GM12878 (cell line): Measurements from ENCODE around the gene RYR2. TPM values are rescaled to one million over a fixed set of nuclear protein-coding genes. Genes with fewer than 3 reads are reported as not detected.

Experiments
- ATAC-seq: fragments of 200-7000 bp; cut with Tn5 transposase; 3 replicates; pipeline ENCODE4 v1.9.1; 2020; ENCODE audit warnings: mild to moderate bottlenecking, moderate library complexity
- BruUV-seq: library from RNA; stranded (reverse); fragments of 400-500 nt; replicated peaks from 2 replicates; lab custom pipeline; 2021; lab: Mats Ljungman, UMichigan
- CTCF ChIA-PET: fragments of 300-600 bp; sonication (Branson Sonifier 250); formaldehyde crosslinking; extraction: SDS; loops from one replicate; lab custom pipeline; 2021; ENCODE audit warnings: inconsistent platforms; lab: Yijun Ruan, JAX
- POLR2A ChIA-PET: fragments of 350-600 bp; formaldehyde crosslinking; extraction: SDS; loops from one replicate; lab custom pipeline; 2021; ENCODE audit warnings: inconsistent platforms; lab: Charles Lee
- RAD21 ChIA-PET: fragments of 300-600 bp; sonication (Branson Sonifier 250); formaldehyde crosslinking; loops from one replicate; lab custom pipeline; 2023; ENCODE audit warnings: antibody characterized with exemption; ENCODE audit not compliant: unreplicated experiment; lab: Charles Lee
- SMC1A ChIA-PET: fragments of 300-600 bp; sonication (Branson Sonifier 250); formaldehyde crosslinking; loops from one replicate; lab custom pipeline; 2023; ENCODE audit not compliant: unreplicated experiment, uncharacterized antibody; lab: Charles Lee
- DNase-seq: peaks from one replicate; pipeline ENCODE4 v3.0.0-alpha.2; 2011; ENCODE audit warnings: low read depth, low spot score
- FAIRE-seq: peaks from 3 replicates; lab custom pipeline; 2011; peaks lifted over from hg19 to GRCh38; lab: Jason Lieb, UNC
- H2AFZ ChIP-seq: 2 replicates; pipeline ENCODE4 v1.6.0; 2011; ENCODE audit warnings: low read depth, low read length, control low read depth; ENCODE audit not compliant: control insufficient read depth
- H3K27ac ChIP-seq: 2 replicates; pipeline ENCODE4 v1.5.1; 2011; ENCODE audit warnings: control low read depth; ENCODE audit not compliant: control insufficient read depth, insufficient read depth
- H3K27me3 ChIP-seq, 2 experiments: replicated peaks in 1 of 2; 2 replicates each; pipeline versions ENCODE4 v1.6.0 to v1.6.1; 2011; ENCODE audit warnings: low read length in 1 of 2; ENCODE audit not compliant: control insufficient read depth in 2 of 2, insufficient read depth in 2 of 2
- H3K36me3 ChIP-seq, 2 experiments: 2 replicates each; pipeline ENCODE4 v1.5.1; 2011; ENCODE audit warnings: low read length in 1 of 2; ENCODE audit not compliant: control insufficient read depth in 2 of 2, insufficient read depth in 2 of 2
- H3K4me1 ChIP-seq: 2 replicates; pipeline ENCODE4 v1.6.1; 2011; ENCODE audit warnings: mild to moderate bottlenecking, low read length, moderate library complexity, mixed read lengths; ENCODE audit not compliant: control insufficient read depth, insufficient read depth
- H3K4me2 ChIP-seq: 2 replicates; pipeline ENCODE4 v1.6.0; 2011; ENCODE audit warnings: control low read depth; ENCODE audit not compliant: control insufficient read depth, insufficient read depth
- H3K4me3 ChIP-seq: fragments of 200-600 bp; sonication (generic); 2 replicates; pipeline ENCODE4 v1.5.1; 2016
- H3K79me2 ChIP-seq: 2 replicates; pipeline ENCODE4 v1.6.0; 2011; ENCODE audit warnings: low read length; ENCODE audit not compliant: control insufficient read depth, insufficient read depth
- H3K9ac ChIP-seq: 2 replicates; pipeline ENCODE4 v1.8.0; 2011; ENCODE audit warnings: low read length, control low read depth, mixed read lengths; ENCODE audit not compliant: control insufficient read depth, insufficient read depth
- H3K9me3 ChIP-seq: replicated peaks from 3 replicates; pipeline ENCODE4 v1.5.1; 2011; ENCODE audit warnings: mild to moderate bottlenecking, low read length; ENCODE audit not compliant: control insufficient read depth, insufficient read depth
- H4K20me1 ChIP-seq: 2 replicates; pipeline ENCODE4 v1.6.0; 2011; ENCODE audit not compliant: control insufficient read depth, insufficient read depth
- ATF2 ChIP-seq: IDR thresholded peaks from 2 replicates; pipeline ENCODE4 v1.6.1; 2012; ENCODE audit warnings: low read length, inconsistent platforms
- ATF7 ChIP-seq: fragments of 450-650 bp; IDR thresholded peaks from 2 replicates; pipeline ENCODE4 v1.6.1; 2016; ENCODE audit warnings: low read depth, mild to moderate bottlenecking
- CTCF ChIP-seq, 3 experiments: IDR thresholded peaks in 2 of 3; conservative IDR thresholded peaks in 1 of 3; 2 replicates each; pipeline ENCODE4 v1.5.1; 2011; ENCODE audit warnings: low read depth in 3 of 3, low read length in 3 of 3, mild to moderate bottlenecking in 3 of 3, control low read depth in 2 of 3, moderate library complexity in 2 of 3, inconsistent platforms in 1 of 3, mixed read lengths in 1 of 3; ENCODE audit not compliant: control insufficient read depth in 2 of 3, insufficient read depth in 1 of 3; ENCODE audit errors: extremely low read depth in 1 of 3
- IRF4 ChIP-seq: IDR thresholded peaks from 2 replicates; pipeline ENCODE4 v1.6.1; 2011; ENCODE audit warnings: low read depth, low read length
- NR2F1 ChIP-seq: fragments of 450-650 bp; conservative IDR thresholded peaks from 2 replicates; pipeline ENCODE4 v1.6.1; 2017; ENCODE audit warnings: mild to moderate bottlenecking
- WGBS: methylation state at CpG from one replicate; pipeline ENCODE4 v1.1.6; 2016; ENCODE audit warnings: low lambda C conversion rate; ENCODE audit not compliant: insufficient replicate concordance, insufficient coverage; ENCODE audit errors: missing lambda C conversion rate; 5-methylcytosine and 5-hydroxymethylcytosine counted together
- in situ Hi-C: fragments of 300-500 bp; cut with MboI; formaldehyde crosslinking; loops from 9 replicates; pipeline ENCODE4 v1.14.3; 2018; ENCODE audit warnings: mixed read lengths
- intact Hi-C: fragments of 100-400 bp; cut with micrococcal nuclease; formaldehyde crosslinking; loops from one replicate; pipeline ENCODE4 v1.14.2; 2022; ENCODE audit not compliant: unreplicated experiment
- polyA plus RNA-seq, 11 experiments: library from polyadenylated mRNA; depleted of rRNA in 4 of 11; unstranded in 6 of 11; stranded (reverse) in 5 of 11; fragments of >200 nt; fragmentation: Nextera tagmentation in 4 of 11; fragmentation: Illumina TruSeq in 1 of 11; extraction: Ambion mirVana in 4 of 11; extraction: Trizol in 1 of 11; gene quantifications; 1 replicate in 1 of 11; 2 replicates in 10 of 11; pipeline versions ENCODE4 v1.2.1 to v1.2.3, GENCODE V29; 2011 to 2016; ENCODE audit warnings: inconsistent platforms in 2 of 11, missing spikeins in 2 of 11, low read depth in 1 of 11
- total RNA-seq, 4 experiments: library from RNA; depleted of rRNA in 3 of 4; stranded (reverse); fragments of >200 nt in 3 of 4; fragmentation: Illumina TruSeq in 1 of 4; extraction: Trizol in 1 of 4; gene quantifications; 2 replicates each; pipeline versions ENCODE4 v1.2.1 to v1.2.3, GENCODE V29; 2013 to 2021
- TF ChIP-seq, protein P1 (sequence below): fragments of 450-650 bp; conservative IDR thresholded peaks from 2 replicates; pipeline ENCODE4 v1.6.1; 2017; ENCODE audit warnings: mild to moderate bottlenecking, moderate library complexity
- TF ChIP-seq, protein P2 (sequence below): fragments of 450-650 bp; IDR thresholded peaks from 2 replicates; pipeline ENCODE4 v1.6.1; 2018; ENCODE audit warnings: borderline replicate concordance, mild to moderate bottlenecking; ENCODE audit not compliant: partially characterized antibody

Gene RYR2
- total and polyA plus RNA-seq, 10 of the 15 experiments (the other 5 are each of a cell fraction or from before 2014, with no cell fraction given), result 0.01 to 0.04 TPM; not detected in 8

DNA sequence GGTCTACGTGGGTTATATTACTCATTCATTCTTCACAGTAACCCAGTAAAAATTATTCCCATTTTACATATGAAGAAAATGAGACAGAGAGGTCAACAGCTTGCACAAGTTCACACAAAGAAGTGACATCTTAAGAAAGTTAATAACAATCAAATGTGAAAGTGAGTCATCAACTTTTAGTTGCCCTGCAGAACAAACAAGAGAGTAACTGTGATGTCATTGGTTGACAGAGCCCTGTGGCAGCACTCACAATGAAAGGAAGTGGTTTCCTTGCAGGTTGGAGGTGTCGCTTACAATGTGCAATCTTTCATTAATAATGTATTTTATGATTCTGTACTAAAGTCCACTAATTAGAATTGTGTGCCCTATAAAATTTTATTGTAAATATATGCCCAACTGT, 369.6 kb downstream of the RYR2 start:
- FAIRE-seq (no peak), ATAC-seq (peak; percentile 80), DNase-seq (no peak)
- intact Hi-C loops, result no loop called here
- Histone ChIP-seq H3K9ac (no peak overlapping the region), H3K4me3 (no peak overlapping the region), H3K4me1 (no peaks in the 10 kb centered on the region), H3K4me2 (no peak overlapping the region), H4K20me1 (no peaks in the 10 kb centered on the region), H3K27ac (no peak overlapping the region), H3K79me2 (no peaks in the 10 kb centered on the region), H3K9me3 (no peaks in the 10 kb centered on the region), H3K36me3 (no peaks in the 10 kb centered on the region), H2AFZ (no peak overlapping the region), H3K27me3 (no peaks in the 10 kb centered on the region)
- CTCF ChIA-PET, result interaction anchor here (0.7 to 1.3 kb wide), 2 partner anchors 12 to 25 kb away, joined by 3 read pairs; no protein-coding TSS in a partner anchor
- 0% methylated on average over 2 of the region's 2 CpGs for WGBS
- no TSS peak for BruUV-seq
- POLR2A ChIA-PET, result no interaction called here
- in situ Hi-C loops, result no loop called here
- TF ChIP-seq NR2F1 (0 out of 2 replicates have a peak, but pooled peaks have one; percentile 33), ATF7 (peak; percentile 68), CTCF (IDR thresholded peaks at IDR 0.05 in 2 of 3, conservative IDR thresholded peaks at IDR 0.05 in 1 of 3; ENCODE audit: control insufficient read depth in 2 of 3, extremely low read depth in 1 of 3, insufficient read depth in 1 of 3, low read depth in 3 of 3, low read length in 3 of 3) (no peak)
- SMC1A ChIA-PET, result no interaction called here
- RAD21 ChIA-PET, result no interaction called here

- 38% methylated on average over 10 of the region's 10 CpGs for WGBS
- no peaks in the 10 kb centered on the region for H3K9me3 ChIP-seq
- no peak overlapping the region for H3K9ac ChIP-seq
- no peak overlapping the region for H3K4me2 ChIP-seq
- POLR2A ChIA-PET, result no interaction called here
- RAD21 ChIA-PET, result no interaction called here
- H3K4me3 ChIP-seq, result no peak overlapping the region
- no peaks in the 10 kb centered on the region for H3K27me3 ChIP-seq
- no peaks in the 10 kb centered on the region for H3K36me3 ChIP-seq
- DNase-seq, result no peak
- no peak overlapping the region for H3K27ac ChIP-seq
- ATAC-seq, result no peak
- intact Hi-C loops, result no loop called here
- SMC1A ChIA-PET, result no interaction called here
- no peak overlapping the region for H2AFZ ChIP-seq
- no peaks in the 10 kb centered on the region for H4K20me1 ChIP-seq
- CTCF ChIA-PET, result no interaction called here
- no TSS peak for BruUV-seq
- FAIRE-seq, result no peak
- no peaks in the 10 kb centered on the region for H3K79me2 ChIP-seq
- in situ Hi-C loops, result no loop called here
- H3K4me1 ChIP-seq, result no peaks in the 10 kb centered on the region
- TF ChIP-seq, protein P1, sequence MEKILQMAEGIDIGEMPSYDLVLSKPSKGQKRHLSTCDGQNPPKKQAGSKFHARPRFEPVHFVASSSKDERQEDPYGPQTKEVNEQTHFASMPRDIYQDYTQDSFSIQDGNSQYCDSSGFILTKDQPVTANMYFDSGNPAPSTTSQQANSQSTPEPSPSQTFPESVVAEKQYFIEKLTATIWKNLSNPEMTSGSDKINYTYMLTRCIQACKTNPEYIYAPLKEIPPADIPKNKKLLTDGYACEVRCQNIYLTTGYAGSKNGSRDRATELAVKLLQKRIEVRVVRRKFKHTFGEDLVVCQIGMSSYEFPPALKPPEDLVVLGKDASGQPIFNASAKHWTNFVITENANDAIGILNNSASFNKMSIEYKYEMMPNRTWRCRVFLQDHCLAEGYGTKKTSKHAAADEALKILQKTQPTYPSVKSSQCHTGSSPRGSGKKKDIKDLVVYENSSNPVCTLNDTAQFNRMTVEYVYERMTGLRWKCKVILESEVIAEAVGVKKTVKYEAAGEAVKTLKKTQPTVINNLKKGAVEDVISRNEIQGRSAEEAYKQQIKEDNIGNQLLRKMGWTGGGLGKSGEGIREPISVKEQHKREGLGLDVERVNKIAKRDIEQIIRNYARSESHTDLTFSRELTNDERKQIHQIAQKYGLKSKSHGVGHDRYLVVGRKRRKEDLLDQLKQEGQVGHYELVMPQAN, result no peak
- no peak for TF ChIP-seq ATF2
- no peak for TF ChIP-seq IRF4
- TF ChIP-seq, protein P2, sequence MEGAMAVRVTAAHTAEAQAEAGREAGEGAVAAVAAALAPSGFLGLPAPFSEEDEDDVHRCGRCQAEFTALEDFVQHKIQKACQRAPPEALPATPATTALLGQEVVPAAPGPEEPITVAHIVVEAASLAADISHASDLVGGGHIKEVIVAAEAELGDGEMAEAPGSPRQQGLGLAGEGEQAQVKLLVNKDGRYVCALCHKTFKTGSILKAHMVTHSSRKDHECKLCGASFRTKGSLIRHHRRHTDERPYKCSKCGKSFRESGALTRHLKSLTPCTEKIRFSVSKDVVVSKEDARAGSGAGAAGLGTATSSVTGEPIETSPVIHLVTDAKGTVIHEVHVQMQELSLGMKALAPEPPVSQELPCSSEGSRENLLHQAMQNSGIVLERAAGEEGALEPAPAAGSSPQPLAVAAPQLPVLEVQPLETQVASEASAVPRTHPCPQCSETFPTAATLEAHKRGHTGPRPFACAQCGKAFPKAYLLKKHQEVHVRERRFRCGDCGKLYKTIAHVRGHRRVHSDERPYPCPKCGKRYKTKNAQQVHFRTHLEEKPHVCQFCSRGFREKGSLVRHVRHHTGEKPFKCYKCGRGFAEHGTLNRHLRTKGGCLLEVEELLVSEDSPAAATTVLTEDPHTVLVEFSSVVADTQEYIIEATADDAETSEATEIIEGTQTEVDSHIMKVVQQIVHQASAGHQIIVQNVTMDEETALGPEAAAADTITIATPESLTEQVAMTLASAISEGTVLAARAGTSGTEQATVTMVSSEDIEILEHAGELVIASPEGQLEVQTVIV, result no peak
Observed at GRCh38 chr1:237416924-237417655, 375.1 kb downstream of the RYR2 start.
